PC-9 (cell line): ENCODE measurements around the gene ZFHX3. TPM values are rescaled to one million over a fixed set of nuclear protein-coding genes. Genes with fewer than 3 reads are reported as not detected.

Source experiments
- BruUV-seq: library from RNA; stranded (reverse); fragments of 400-500 nt; replicated peaks from 2 replicates; lab custom pipeline; 2021; lab: Mats Ljungman, UMichigan
- CTCF ChIA-PET: fragments of 300-600 bp; sonication (Branson Sonifier 250); formaldehyde crosslinking; loops from one replicate; lab custom pipeline; 2022; ENCODE audit warnings: antibody characterized with exemption; lab: Charles Lee
- POLR2A ChIA-PET: fragments of 300-600 bp; sonication (Branson Sonifier 250); formaldehyde crosslinking; loops from one replicate; lab custom pipeline; 2022; ENCODE audit warnings: antibody characterized with exemption; ENCODE audit not compliant: unreplicated experiment; lab: Charles Lee
- DNase-seq, 2 experiments: peaks; one replicate each; pipeline versions ENCODE4 v3.0.0 to v3.0.0-alpha.2; 2015 to 2022; ENCODE audit warnings: mixed read lengths in 1 of 2
- H2AFZ ChIP-seq: fragments of 200-600 bp; sonication (generic); 2 replicates; pipeline ENCODE4 v1.8.1; 2017; ENCODE audit warnings: antibody characterized with exemption
- H3F3A ChIP-seq: fragments of 200-600 bp; sonication (generic); 2 replicates; pipeline ENCODE4 v1.8.1; 2017; ENCODE audit warnings: antibody characterized with exemption, mild to moderate bottlenecking, low read depth; ENCODE audit not compliant: insufficient read depth
- H3K27ac ChIP-seq: fragments of 200-600 bp; sonication (generic); 2 replicates; pipeline ENCODE4 v1.6.1; 2016; ENCODE audit warnings: mixed run types
- H3K27me3 ChIP-seq: fragments of 200-600 bp; sonication (generic); 2 replicates; pipeline ENCODE4 v1.6.1; 2016; ENCODE audit warnings: low read depth, mixed run types; ENCODE audit not compliant: insufficient read depth
- H3K36me3 ChIP-seq: fragments of 200-600 bp; sonication (generic); 2 replicates; pipeline ENCODE4 v1.6.1; 2016; ENCODE audit warnings: low read depth, mixed run types
- H3K4me1 ChIP-seq: fragments of 200-600 bp; sonication (generic); replicated peaks from 2 replicates; pipeline ENCODE4 v1.6.1; 2016; ENCODE audit warnings: mixed run types; ENCODE audit not compliant: insufficient read depth
- H3K4me2 ChIP-seq: fragments of 200-600 bp; sonication (generic); 2 replicates; pipeline ENCODE4 v1.6.1; 2017; ENCODE audit warnings: mixed run types
- H3K4me3 ChIP-seq: fragments of 200-600 bp; sonication (generic); 2 replicates; pipeline ENCODE4 v1.6.1; 2016; ENCODE audit warnings: mixed run types
- H3K79me2 ChIP-seq: fragments of 200-600 bp; sonication (generic); 2 replicates; pipeline ENCODE4 v1.6.1; 2017; ENCODE audit warnings: low read depth, mixed run types
- H3K9me2 ChIP-seq: fragments of 200-600 bp; sonication (generic); 2 replicates; pipeline ENCODE4 v1.8.1; 2017; ENCODE audit warnings: mild to moderate bottlenecking; ENCODE audit not compliant: insufficient read depth
- H3K9me3 ChIP-seq: fragments of 200-600 bp; sonication (generic); 2 replicates; pipeline ENCODE4 v1.8.1; 2016; ENCODE audit warnings: low read depth; ENCODE audit not compliant: insufficient read depth
- H4K20me1 ChIP-seq: fragments of 200-600 bp; sonication (generic); 2 replicates; pipeline ENCODE4 v1.8.1; 2017; ENCODE audit not compliant: insufficient read depth
- CTCF ChIP-seq: fragments of 200-600 bp; sonication (generic); conservative IDR thresholded peaks from 2 replicates; pipeline ENCODE4 v1.6.1; 2017; ENCODE audit warnings: mixed run types, antibody characterized with exemption, mild to moderate bottlenecking, moderate library complexity
- EZH2 ChIP-seq: fragments of 200-600 bp; sonication (generic); IDR thresholded peaks from 2 replicates; pipeline ENCODE4 v1.8.0; 2017; ENCODE audit warnings: antibody characterized with exemption, low read depth
- intact Hi-C: fragments of 100-400 bp; cut with micrococcal nuclease; formaldehyde crosslinking; loops from one replicate; pipeline ENCODE4 v1.10.0; 2022; ENCODE audit not compliant: unreplicated experiment
- total RNA-seq: library from RNA; stranded (reverse); gene quantifications from 2 replicates; pipeline ENCODE4 v1.2.3, GENCODE V29; 2021

Gene ZFHX3
- total RNA-seq, 1 experiment from 2014 or later, result 23.1 TPM

DNA sequence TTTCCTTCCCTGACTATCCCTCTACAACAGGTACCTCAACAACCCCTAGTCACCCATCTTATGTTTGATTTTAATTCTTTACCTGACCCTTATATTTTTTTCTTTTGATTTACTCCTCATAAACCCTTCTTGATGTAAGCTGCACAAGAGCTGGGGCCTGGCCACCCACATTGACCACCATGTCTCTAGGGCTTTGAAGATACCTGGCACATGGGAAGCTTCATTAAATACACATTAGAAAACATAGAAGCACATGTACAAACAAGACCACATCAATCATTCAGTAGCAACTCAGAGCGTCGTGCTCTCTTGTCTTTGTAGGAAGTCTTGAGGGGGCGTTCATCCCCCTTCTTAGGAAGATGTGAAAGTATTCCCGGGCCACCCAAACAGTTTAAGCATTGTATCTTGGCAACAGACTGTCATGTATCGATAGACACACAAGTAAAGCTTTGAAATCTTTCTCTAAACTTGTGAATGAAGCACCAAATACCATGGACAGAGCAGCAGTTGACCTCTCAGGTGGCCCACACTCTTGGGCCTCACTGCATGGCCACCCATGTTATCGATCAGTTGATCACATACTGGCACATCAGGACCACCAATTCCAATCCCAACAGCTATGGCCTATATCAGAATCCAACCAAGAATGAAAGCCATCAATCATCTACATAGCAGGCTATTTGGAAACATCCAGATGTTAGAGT, 183.6 kb downstream of the ZFHX3 start:
- POLR2A ChIA-PET, result no interaction called here
- H3K4me1 ChIP-seq, result no peaks in the 10 kb centered on the region
- intact Hi-C loops, result no loop called here
- no peaks in the 10 kb centered on the region for H3K9me2 ChIP-seq
- no peaks in the 10 kb centered on the region for H3K9me3 ChIP-seq
- no peaks in the 10 kb centered on the region for H3K79me2 ChIP-seq
- H2AFZ ChIP-seq, result no peak overlapping the region
- H3K36me3 ChIP-seq, result no peaks in the 10 kb centered on the region
- no peak overlapping the region for H3K4me2 ChIP-seq
- DNase-seq, result no peak
- BruUV-seq, result no TSS peak
- H3K4me3 ChIP-seq, result no peak overlapping the region
- CTCF ChIA-PET, result no interaction called here
- no peaks in the 10 kb centered on the region for H3F3A ChIP-seq
- no peak for TF ChIP-seq CTCF
- no peak for TF ChIP-seq EZH2
- no peak overlapping the region for H3K27ac ChIP-seq
- H4K20me1 ChIP-seq, result no peaks in the 10 kb centered on the region
- H3K27me3 ChIP-seq, result no peaks in the 10 kb centered on the region

DNA sequence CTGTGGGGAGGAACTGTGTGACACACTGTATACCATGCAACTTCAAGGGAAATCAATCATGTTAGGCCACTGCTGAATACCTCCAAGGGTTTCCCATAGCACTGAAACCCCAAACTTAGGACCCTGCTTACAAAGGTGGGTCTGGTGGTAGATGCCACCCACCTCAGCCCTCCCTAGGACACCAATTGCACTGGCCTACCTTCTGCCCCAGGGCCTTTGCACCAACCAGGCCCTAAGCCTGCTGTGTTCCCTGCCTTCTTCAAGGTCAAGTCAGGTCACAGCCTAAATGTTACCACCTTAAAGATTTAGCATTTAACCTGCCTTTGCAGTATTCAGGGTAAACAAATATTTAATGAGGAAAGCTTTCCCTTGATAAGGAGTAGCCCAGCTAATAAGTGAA, 185.8 kb downstream of the ZFHX3 start:
- no peaks in the 10 kb centered on the region for H3K36me3 ChIP-seq
- no peaks in the 10 kb centered on the region for H3K9me2 ChIP-seq
- CTCF ChIA-PET, result interaction anchor here (0.6 kb wide), 1 partner anchor 192 kb away, joined by 6 read pairs; no protein-coding TSS in a partner anchor
- no peaks in the 10 kb centered on the region; the same call in 1 of the 2 replicates for H3K79me2 ChIP-seq
- TF ChIP-seq EZH2 (no peak), CTCF (no peak)
- no peaks in the 10 kb centered on the region for H3K4me1 ChIP-seq
- DNase-seq, result no peak
- no peak overlapping the region for H3K27ac ChIP-seq
- H3K4me3 ChIP-seq, result no peak overlapping the region
- H2AFZ ChIP-seq, result no peak overlapping the region
- POLR2A ChIA-PET, result no interaction called here
- no TSS peak for BruUV-seq
- H3K9me3 ChIP-seq, result no peaks in the 10 kb centered on the region
- intact Hi-C loops, result no loop called here
- H4K20me1 ChIP-seq, result no peaks in the 10 kb centered on the region
- no peaks in the 10 kb centered on the region for H3F3A ChIP-seq
- no peak overlapping the region for H3K4me2 ChIP-seq
- no peaks in the 10 kb centered on the region for H3K27me3 ChIP-seq

- intact Hi-C loops, result no loop called here
- DNase-seq, result no peak
- no peaks in the 10 kb centered on the region for H3K9me2 ChIP-seq
- no peak overlapping the region for H3K4me3 ChIP-seq
- TF ChIP-seq EZH2, result no peak
- TF ChIP-seq CTCF, result no peak
- H3K36me3 ChIP-seq, result no peaks in the 10 kb centered on the region
- no peaks in the 10 kb centered on the region for H3K9me3 ChIP-seq
- ChIA-PET CTCF (no interaction called here), POLR2A (no interaction called here)
- H3K4me1 ChIP-seq, result no peaks in the 10 kb centered on the region
- no peaks in the 10 kb centered on the region for H3F3A ChIP-seq
- no peak overlapping the region for H2AFZ ChIP-seq
- no peaks in the 10 kb centered on the region for H4K20me1 ChIP-seq
- no TSS peak for BruUV-seq
- no peaks in the 10 kb centered on the region; the same call in 1 of the 2 replicates for H3K79me2 ChIP-seq
- H3K27ac ChIP-seq, result no peak overlapping the region
- no peak overlapping the region for H3K4me2 ChIP-seq
- no peaks in the 10 kb centered on the region for H3K27me3 ChIP-seq
Measured at GRCh38 chr16:72860726-72861562, 187.0 kb downstream of the ZFHX3 start.
